Fibroblast of skin of right biceps (primary cell): Measurements from ENCODE around the gene PTCH1.

Experiments used
- DNase-seq: peaks from one replicate; pipeline ENCODE4 v3.0.0-alpha.2; 2013

Gene PTCH1

DNA sequence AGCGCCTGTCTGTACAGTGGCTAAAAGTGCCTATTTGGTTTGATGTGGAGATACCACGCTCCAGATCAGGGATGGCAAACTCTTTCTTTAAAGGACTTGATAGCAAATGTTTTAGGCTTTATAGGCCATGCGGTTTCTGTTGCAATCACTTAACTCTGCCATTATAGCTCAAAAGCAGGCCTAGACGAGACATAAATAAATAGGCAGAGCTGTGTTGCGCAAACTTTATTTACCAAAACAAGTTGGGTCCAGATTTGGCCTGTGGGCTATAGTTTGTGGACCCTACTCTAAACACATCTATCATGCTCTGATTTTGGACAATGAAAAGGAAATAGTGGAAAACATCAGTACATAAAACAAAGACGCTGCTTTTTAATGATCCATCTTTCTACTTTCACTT lies 79.2 kb downstream of the PTCH1 start:
- no peak for DNase-seq

GRCh38 chr9:95436416-95436815 lies 80.4 kb downstream of the PTCH1 start:
- DNase-seq = no peak

DNA sequence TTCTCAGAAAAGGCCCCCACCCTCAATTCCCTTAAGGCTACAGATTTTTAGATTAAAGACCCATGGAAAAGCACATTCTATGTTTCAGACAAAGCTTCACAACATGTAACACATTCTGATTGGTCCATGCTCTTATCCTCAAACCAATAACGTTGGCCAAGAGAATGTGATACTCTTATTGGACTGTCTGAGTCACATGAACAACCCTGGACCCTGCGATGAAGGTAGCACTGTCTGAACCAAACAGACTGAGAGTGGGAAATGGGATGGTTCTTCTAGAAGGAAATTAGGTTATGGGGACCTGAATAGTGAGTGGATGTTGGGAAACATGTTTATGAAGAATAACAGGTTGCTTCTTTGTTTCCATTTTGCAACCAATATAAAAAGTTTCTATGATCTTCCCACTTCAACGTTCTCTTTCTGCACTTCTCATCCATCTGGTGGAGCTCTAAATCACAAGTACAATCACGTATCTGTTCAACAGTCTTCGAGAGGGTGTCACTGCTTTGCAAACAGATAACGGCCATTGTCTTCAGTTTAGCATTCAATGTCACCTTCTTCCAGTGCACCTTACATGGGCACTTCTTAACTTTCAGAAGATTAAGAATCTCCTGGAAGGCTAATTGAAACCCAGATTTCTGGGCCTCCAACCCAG lies 81.6 kb downstream of the PTCH1 start:
- no peak for DNase-seq

DNA sequence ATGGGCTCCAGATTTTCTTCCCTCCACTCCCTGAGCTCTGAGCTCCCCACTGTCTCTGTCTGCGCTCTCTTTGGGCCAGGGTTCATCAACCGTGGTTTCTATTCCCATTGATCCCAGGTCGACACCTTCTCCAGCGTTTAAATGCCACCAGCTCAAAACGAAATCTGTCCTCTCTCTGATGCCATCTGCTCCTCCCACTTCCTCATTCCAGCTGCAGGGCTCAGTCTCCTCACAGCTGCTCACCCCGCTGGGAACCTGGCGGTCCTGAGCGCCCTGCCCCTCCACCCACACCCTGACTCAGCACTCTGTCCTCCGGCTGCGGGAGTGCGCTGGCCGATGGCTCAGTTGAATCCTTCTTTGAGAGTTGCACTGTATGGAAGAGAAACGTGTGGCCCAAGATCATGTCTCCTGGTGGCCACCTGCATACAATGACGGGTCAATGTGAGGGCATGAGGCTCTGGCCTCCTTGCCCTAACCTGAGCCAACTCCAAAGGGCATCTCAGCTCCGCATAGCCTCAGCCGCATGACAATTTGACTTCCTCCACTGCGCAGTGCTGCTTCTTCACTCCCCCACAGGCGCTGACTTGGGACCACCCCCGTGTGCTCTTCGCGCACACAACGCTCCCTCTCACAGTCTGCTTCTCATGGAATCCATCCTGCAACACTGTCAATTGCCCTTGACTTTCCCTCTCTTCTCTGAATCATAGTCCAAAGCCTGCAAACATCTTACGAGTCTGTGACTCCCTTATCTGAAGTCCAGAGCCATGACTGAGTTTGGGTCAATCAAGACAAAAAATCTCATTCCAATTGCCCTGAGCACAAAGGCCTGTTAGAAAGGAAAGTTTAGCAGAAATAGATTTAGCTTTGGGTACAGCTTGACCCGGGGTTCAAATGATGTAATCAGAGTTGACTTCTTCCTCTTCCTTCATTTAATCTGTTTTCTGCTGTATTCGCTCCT lies 82.4 kb downstream of the PTCH1 start:
- DNase-seq = peak; percentile 18

DNA sequence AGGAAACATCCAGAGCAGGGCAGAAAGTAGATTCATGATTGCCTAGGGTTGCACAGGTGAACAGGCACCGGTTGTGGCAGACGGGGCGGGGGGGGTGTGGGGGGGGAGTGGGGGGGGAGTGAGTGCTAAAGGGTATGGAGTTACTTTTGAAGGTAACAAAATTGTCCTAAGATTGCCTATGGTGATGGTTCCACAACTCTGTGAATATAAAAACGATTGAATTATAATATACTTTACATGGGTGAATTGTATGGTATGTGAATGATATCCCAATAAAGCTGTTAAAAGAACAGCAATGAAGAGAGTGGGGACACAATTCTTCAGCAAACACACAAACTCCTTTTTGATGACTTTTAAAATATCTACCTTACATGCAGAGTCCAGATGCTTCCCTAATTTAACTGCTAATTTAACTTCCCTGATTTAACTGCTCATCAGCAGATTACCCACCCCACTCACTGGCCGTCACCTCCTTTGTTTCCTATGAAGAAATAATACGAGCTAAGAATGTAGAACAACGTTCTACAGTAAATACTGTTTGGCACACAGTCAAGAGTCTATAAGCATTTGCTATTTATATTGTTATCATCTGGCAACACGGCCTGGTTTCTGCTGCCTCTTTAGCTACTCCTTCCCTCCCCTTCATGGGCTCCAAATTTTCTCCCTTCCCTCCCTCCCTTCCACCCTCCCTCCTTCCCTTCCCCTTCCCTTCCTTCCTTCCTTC lies 83.5 kb downstream of the PTCH1 start:
- DNase-seq = no peak

- no peak for DNase-seq
These were observed 85.5 kb downstream of the PTCH1 start for GRCh38 chr9:95431286-95431685.

DNA sequence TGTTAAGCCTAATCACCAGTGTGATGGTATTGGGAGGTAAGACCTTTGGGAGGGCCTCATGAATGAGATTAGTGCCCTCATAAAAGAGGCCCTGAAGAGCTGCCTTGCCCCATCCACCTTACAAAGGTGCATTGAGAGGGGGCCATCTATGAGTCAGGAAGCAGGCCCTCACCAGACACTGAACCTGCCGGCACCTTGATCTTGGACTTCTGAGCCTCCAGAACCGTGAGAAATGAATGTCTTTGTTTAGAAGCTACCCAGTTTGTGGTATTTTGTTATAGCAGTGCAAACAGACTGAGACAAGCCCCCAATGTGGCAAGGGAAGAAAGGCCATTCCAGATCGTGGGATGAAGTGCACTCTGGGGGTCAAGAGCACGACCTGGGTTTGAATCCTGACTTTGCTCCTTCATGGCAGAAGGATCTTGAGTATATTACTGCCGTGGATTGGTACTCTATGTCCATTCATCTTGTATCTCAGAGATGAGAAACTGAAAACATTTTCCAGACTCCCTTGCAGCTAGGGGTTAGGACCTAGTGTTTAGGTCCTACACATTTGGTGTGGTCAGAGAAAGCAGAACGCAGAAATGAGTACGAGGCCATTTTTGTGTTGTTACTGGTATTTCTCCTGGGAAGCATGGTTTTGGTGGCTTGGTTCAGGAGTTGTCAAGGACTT lies 86.7 kb downstream of the PTCH1 start:
- DNase-seq = no peak

DNA sequence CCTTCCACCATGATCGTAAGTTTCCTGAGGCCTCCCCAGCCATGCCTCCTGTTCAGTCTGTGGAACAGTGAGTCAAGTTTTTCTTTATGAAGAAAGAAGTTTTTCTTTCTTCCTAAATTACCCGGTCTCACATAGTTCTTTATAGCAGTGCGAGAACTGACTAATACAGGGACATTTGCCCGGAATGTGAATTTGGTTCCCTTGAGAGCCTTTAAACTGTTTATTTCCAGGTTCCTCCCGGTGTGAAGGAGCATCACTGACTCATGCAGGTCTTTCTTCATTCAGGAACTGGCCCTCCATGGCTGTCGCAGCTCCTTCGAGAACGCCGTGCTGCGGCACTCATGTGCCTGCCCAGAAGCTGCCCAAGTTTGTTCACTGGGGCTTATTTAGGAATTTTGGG lies 87.7 kb downstream of the PTCH1 start:
- peak; percentile 73 for DNase-seq

DNA sequence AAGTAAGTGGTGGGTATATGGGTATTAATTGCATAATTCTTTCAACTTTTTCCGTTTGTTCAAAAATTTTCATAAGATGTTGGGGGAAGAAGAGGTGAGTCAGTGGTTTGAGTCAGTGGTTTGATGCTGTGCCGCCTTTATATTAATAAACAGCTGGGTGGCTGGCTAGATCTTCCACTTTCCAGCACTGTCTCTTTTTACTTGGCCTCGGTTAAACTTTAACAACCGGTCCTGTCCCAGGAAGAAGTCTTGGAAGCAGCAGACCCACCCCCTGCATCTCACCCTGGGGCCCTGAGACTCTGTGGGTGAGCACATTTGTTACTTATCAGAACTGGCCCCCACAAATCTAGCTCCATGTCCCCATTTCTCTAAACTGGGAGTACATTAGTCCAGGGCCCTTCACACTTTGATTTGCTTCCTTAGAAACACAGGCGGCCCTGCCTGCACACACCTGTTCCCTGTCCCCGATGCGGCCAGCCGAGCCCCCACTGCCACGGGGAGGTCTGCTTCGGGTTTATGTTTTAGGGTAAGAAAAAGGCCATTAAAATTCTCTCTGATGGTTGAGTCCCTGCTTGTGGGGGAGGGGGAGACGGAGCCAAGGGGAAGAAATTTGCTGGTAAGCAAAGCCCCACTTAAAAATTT lies 90.7 kb downstream of the PTCH1 start:
- DNase-seq = peak; percentile 41

DNA sequence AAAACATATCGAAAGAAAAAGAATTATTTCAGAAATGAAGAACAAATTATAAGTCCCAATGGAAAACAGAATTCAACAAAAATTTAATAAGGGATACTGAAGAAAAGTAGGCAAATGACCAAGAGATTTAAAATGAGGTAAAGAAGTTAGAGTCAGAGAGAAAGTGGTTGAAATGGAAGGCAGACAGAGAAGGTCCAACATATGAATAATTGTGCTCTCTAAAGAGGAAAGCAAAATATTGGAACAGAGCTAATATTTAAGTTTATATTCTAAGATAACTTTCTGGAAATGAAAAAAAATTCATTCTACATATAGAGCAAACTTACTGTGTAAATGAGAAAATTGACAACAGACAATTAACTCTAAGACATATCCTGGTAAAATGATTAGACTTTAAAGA lies 94.1 kb downstream of the PTCH1 start:
- no peak for DNase-seq

DNA sequence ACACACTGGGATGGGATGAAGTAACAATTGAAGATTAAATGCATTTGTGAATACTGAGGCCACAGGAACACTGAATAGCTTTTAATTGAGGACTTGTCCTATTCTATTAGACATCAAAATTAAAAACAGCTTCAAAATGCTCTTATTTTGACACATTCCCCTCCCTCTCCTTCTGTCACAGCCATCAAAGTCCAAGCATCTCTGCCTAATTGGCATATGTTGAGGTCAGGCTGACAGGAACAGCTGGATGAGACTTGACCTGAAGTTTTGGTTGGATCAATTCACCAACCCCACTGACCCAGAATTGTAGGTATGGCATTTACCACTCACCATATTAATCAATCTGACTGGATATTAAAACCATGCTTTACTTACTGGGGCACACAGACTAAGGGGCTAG lies 96.3 kb downstream of the PTCH1 start:
- no peak for DNase-seq

- no peak for DNase-seq
These were observed 97.3 kb downstream of the PTCH1 start for GRCh38 chr9:95419444-95419843.

DNA sequence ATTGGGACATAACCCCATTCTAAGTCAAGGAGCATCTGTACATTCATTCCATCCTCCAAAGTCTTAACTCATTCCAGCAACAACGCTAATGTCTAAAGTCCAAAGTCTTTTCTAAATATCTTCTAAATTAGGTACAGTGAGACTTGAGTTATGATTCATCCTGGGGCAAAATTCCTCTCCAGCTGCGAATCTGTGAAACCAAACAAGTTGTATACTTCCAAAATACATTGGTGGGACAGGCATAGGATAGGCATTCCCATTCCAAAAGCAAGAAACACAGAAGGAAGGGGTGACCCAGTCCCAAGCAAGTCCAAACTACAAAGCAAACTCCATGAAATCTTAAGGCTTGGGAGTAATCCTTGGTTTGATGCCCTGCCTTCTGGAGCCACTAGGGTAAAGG lies 101.6 kb downstream of the PTCH1 start:
- peak; percentile 54 for DNase-seq

GRCh38 chr9:95413793-95414192 lies 103.0 kb downstream of the PTCH1 start:
- no peak for DNase-seq

GRCh38 chr9:95411054-95411892 lies 105.5 kb downstream of the PTCH1 start:
- no peak for DNase-seq

- peak; percentile 87 for DNase-seq
These were observed 106.9 kb downstream of the PTCH1 start for GRCh38 chr9:95409650-95410426.

DNA sequence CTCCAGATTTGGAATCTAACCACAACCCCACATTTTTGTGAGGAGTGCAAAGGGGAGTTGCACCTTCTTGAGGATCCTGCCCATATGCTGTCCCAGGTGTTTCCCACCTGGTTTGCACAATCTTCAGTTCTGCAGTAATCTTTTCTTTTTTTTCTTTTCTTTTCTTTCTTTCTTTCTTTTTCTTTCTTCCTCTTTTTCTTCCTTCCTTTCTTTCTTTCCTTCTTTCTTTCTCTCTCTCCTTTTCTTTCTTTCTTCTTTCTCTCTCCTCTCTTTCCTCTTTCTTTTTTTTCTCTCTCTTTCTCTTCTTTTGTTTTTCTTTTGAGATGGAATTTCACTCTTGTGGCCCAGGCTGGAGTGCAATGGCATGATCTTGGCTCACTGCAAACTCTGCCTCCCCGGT lies 109.2 kb downstream of the PTCH1 start:
- DNase-seq = no peak

GRCh38 chr9:95406121-95406520 lies 110.7 kb downstream of the PTCH1 start:
- peak; percentile 42 for DNase-seq

- DNase-seq = no peak
These were observed 117.5 kb downstream of the PTCH1 start for GRCh38 chr9:95399261-95399660.
